ENCODE results near the gene IKZF3.

GRCh38 chr17:39737760-39738567, 126.1 kb downstream of the IKZF3 start, which contains the start of gene GRB7:
- TF ChIP-seq, protein P1, sequence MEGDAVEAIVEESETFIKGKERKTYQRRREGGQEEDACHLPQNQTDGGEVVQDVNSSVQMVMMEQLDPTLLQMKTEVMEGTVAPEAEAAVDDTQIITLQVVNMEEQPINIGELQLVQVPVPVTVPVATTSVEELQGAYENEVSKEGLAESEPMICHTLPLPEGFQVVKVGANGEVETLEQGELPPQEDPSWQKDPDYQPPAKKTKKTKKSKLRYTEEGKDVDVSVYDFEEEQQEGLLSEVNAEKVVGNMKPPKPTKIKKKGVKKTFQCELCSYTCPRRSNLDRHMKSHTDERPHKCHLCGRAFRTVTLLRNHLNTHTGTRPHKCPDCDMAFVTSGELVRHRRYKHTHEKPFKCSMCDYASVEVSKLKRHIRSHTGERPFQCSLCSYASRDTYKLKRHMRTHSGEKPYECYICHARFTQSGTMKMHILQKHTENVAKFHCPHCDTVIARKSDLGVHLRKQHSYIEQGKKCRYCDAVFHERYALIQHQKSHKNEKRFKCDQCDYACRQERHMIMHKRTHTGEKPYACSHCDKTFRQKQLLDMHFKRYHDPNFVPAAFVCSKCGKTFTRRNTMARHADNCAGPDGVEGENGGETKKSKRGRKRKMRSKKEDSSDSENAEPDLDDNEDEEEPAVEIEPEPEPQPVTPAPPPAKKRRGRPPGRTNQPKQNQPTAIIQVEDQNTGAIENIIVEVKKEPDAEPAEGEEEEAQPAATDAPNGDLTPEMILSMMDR (conservative IDR thresholded peaks at IDR 0.05) = no peak
- TF ChIP-seq ZFX (IDR thresholded peaks at IDR 0.05) = no peak

Measured in C4-2B (cell line).